ENCODE measurements around the gene ARL13B.
"Not testable (repeated sequence)": the region's sequence is repeated elsewhere in the genome, so short reads cannot be mapped to it uniquely, and the experiment has no call there.

Gene ARL13B

DNA sequence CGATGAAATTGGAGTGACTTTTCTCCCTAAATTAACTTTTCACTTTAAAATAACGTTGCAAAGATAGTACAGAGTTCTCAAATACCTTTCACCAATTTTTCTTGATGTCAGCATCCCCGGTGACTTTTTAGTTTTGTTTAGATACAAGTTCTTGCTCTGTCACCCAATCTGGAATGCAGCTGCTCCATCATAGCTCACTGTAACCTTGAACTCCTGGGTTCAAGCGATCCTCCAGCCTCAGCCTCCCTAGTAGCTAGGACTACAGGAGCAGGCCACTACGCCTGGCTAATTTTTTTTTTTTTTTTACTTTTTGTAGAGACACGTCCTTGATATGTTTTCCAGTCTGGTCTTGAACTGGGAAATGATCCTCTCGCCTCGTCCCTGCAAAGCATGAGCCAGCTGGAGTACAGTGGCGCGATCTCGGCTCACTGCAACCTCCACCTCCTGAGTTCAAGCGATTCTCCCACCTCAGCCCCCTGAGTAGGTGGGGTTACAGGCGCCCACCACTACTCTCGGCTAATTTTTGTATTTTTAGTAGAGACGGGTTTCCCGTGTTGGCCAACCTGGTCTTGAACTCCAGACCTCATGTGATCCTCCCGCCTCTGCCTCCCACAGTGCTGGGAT is 83.7 kb downstream of the ARL13B start:
- peak; percentile 49 for DNase-seq (ENCODE audit: low spot score)

- no peak for DNase-seq (ENCODE audit: low spot score)
These were observed 84.4 kb downstream of the ARL13B start for GRCh38 chr3:94064243-94064860.

DNA sequence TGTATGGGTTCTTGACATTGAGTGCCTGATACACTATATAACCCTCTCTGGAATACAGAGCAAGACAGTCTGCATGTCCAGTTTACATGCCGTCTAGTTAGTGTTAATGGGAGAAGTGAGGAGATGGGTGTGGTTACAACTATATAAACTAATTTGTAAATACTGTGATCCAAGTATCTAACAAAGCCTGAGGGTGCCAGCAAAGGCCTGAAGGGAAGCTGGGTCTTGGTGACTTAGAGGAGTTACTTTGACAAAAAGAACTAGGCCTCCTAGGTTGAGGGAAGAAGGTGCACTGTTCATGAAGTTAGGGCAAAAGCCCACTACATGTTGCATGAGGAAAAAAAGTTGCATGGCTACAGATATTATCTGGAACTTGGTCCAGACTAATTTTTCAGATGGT is 85.2 kb downstream of the ARL13B start:
- DNase-seq (ENCODE audit: low spot score) = no peak

- DNase-seq (ENCODE audit: low spot score) = no peak
These were observed 86.0 kb downstream of the ARL13B start for GRCh38 chr3:94065819-94066480.

DNA sequence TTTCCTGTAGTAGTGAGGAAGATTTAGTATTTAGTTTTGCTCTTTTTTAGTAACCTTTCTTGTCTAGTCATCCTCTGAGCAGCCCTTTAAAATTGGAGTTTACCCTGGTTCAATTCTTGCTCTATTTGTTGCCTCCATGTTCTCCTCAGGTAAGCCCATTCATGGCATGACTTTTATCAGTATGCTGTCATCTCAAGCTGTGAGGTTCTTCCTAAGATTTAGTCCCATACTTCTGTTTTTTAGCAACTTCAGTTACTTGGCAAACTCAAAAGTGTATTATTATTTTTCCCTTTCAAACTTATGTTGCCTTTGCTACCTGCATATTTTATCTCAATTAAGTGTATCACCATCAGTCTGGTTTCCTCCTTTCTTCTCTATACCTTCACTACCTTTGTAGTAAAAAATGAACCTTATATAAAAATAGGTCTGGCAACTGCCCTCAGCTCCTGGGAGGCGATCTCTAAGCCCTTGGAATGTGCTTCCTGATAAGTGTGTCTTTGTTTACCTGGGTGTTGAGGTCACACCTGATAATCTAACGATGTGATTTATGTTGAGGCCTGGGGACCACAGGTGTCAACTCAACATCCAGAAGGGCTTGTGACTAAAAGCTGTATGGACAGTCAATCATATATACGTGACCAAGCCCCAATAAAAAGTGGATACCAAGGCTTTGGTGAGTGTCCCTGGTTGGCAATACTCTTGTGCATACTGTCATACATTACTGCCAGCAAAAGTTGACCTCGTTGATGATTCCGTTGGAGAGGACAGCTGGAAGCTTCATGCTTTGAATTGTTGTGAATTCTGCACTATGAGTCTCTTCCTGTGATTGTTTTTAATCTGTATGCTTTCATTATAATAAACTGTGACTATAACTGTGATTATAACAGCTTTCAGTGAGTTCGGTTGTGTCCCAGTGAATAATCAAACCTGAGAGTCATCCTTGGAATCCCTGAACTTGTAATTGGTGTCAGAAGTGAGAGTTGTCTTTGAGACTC is 86.8 kb downstream of the ARL13B start:
- no peak for DNase-seq (ENCODE audit: low spot score)

DNA sequence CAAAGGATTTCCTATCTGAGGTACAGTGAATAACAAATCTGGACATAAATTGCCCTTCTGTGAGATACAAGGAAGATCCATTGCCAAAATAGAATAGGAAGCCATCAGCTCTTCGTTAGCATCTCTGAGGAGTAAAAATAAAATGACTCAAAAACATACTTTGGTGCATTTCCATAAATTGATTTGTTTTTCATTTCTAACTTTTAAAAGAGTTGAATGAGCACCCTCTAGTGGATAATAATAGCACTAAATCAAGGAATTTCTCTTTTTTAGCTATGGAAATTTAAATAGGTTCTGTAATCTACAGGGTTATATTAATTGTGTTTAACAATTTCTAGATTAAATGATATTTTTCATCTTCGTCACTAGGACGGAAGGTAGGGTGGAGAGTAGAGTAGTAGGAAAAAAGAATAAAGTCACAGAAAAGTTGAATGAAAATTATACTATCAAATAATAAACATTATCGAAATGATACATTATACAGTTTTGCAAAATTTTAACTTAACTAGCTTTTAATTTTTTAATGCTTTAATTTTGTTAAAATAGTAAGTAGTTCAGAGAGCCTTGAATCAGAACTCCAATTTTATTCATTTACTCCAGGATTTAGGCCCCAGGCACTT is 89.3 kb downstream of the ARL13B start:
- DNase-seq (ENCODE audit: low spot score) = peak; percentile 68

DNA sequence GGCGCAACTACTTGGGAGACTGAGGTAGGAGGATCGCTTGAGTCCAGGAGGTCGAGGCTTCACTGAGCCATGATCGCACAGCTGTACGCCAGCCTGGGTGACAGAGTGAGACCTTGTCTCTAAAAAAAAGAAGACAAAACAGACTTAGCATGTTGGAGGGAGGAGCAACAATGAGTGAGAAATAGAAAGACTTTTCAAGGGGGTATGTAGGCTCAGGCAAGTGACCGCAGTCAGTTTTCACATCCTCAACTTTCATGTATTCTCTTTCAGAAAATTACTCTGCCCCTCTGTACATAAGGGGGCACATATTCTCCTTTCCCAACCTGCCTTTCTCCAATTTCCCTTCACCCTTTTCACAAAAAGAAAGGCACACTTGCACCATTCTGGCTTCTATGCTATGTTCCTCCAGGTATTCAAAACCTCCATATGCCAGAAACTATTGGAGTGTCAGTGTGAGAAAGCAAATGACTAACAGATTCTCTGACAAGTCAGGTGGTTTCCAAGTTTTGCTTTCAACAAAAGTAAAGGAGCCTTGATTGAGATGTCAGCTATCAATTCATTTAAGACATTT is 90.5 kb downstream of the ARL13B start:
- no peak for DNase-seq (ENCODE audit: low spot score)

GRCh38 chr3:94071713-94072284 is 91.8 kb downstream of the ARL13B start:
- DNase-seq (ENCODE audit: low spot score) = no peak

DNA sequence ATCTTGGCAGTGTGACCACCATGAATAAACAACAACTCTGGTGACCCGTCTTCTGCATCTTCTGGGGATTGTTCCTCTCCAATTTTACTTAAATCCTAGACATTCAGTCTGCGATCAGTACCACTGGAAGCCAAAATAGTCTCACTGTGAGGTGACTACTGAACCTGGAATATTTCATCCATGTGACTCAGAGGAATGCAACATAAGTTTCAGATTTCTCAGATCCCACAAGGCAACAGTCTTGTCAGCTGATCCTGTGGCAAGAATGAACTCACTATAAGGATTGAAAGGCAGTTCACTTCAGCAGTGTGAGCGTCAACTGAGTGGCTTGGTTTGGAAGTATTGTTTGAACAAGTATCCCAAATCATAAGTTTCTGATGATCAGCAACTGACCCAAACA is 96.1 kb downstream of the ARL13B start:
- DNase-seq (ENCODE audit: low spot score) = no peak

DNA sequence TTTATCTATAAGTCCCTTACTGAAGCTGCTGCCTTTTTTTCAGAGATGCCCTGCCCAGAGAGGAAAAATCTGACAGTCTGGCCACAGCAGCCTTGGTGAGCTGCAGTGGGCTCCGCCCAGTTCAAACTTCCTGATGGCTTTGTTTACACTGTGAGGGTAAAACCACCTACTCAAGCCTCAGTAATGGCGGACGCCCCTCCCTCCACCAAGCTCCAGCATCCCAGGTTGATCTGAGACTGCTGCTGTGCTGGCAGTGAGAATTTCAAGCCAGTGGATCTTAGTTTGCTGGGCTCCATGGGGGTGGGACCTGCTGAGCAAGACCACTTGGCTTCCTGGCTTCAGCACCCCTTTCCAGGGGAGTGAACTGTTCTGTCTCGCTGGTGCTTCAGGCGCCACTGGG is 100.6 kb downstream of the ARL13B start:
- DNase-seq (ENCODE audit: low spot score) = not testable (repeated sequence)

GRCh38 chr3:94081884-94082283 is 101.9 kb downstream of the ARL13B start:
- no peak for DNase-seq (ENCODE audit: low spot score)

GRCh38 chr3:94082391-94082937 is 102.5 kb downstream of the ARL13B start:
- DNase-seq (ENCODE audit: low spot score) = no peak

GRCh38 chr3:94083261-94083660 is 103.3 kb downstream of the ARL13B start:
- no peak for DNase-seq (ENCODE audit: low spot score)

DNA sequence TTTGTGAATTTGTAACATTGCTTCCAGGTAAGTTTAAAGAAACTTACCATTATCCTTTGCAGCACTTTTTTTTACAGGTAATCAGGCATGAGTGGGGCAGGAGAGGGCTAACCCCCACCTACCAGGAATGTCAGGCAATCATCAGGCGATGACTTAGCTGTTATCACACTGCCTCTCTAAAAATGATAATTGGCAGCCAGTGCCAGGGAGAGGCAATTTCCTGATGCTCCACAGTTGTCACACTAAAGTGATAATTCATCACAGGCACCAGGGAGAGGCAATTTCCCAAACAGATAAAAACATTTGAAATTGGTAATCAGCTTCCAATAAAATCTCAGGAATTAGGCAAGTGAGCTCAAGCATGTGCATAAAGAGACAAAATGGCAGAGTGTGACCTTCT is 109.2 kb downstream of the ARL13B start:
- no peak for DNase-seq (ENCODE audit: low spot score)

- no peak for DNase-seq (ENCODE audit: low spot score)
These were observed 112.1 kb downstream of the ARL13B start for GRCh38 chr3:94092086-94092485.

- no peak for DNase-seq (ENCODE audit: low spot score)
These were observed 113.2 kb downstream of the ARL13B start for GRCh38 chr3:94093151-94093550.

GRCh38 chr3:94095111-94095510 is 115.2 kb downstream of the ARL13B start:
- no peak for DNase-seq (ENCODE audit: low spot score)

- peak; percentile 18 for DNase-seq (ENCODE audit: low spot score)
These were observed 118.5 kb downstream of the ARL13B start for GRCh38 chr3:94098452-94098851.

GRCh38 chr3:94099311-94099710 is 119.4 kb downstream of the ARL13B start:
- no peak for DNase-seq (ENCODE audit: low spot score)

DNA sequence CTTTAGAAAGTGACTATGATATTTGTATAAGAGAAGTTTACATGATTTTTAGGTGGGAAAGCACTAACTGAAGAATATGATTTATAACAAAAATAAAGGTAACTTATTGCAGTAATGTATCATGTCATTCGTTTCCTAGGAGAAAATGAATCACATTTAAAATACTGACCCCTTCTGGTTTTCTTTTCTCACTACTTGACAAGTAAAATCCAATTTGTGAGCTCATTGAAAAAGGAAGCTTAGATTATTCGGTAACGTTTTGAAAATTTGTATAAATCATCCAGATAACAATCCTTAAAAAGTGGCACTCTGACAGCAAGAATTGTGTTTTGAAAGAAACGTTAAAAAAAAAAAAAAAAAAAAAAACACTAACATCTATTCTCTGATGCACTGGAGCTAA is 121.9 kb downstream of the ARL13B start:
- peak; percentile 11 for DNase-seq (ENCODE audit: low spot score)

Data from RKO (cell line).